GM21619 (cell line): ENCODE results near the gene STAC.

Source experiments
- ATAC-seq: cut with Tn5 transposase; IDR thresholded peaks from one replicate; pipeline ENCODE4 v1.9.1; 2021; ENCODE audit not compliant: unreplicated experiment

STAC gene, protein sequence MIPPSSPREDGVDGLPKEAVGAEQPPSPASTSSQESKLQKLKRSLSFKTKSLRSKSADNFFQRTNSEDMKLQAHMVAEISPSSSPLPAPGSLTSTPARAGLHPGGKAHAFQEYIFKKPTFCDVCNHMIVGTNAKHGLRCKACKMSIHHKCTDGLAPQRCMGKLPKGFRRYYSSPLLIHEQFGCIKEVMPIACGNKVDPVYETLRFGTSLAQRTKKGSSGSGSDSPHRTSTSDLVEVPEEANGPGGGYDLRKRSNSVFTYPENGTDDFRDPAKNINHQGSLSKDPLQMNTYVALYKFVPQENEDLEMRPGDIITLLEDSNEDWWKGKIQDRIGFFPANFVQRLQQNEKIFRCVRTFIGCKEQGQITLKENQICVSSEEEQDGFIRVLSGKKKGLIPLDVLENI

DNA sequence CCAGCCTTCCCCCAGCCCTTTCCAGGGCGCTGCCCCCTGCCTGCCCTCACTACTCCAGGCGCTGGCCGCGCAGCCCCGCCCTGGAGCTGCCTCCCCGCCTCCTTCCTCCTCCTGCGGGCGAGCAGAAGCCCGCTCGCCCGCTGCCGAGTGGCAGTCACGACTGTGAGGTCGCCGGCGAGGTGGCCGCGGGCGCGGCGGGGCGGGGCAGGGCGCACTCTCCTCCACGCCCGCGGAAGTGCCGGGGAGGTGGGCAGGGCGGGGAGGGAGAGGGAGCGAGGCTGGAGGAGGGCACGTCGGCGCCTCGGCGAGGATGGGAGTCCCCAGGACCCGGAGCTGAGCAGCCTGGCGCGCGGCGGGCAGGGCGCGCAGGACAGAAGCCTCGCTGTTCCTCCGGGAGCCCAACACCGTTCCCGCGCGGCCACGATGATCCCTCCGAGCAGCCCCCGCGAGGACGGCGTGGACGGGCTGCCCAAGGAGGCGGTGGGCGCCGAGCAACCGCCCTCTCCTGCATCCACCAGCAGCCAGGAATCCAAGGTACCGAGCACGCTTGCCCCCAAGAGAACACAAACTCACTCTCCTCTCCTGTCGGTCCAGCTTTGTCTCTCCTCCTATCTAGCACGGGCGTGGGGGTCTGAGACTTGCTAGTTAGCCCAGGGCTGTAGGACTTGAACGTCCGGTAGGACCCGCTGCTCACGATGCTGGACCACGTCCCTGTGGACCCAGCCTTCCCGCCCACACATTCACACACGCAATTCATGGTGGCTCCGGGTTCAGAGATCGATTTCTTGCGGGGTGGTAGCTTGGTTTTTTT is at the start of gene STAC:
Gene STAC (plus strand): TSS at position 284 of the 811 bp plus-strand sequence. CDS start 140 bp downstream, at position 424.
- no peak for ATAC-seq

DNA sequence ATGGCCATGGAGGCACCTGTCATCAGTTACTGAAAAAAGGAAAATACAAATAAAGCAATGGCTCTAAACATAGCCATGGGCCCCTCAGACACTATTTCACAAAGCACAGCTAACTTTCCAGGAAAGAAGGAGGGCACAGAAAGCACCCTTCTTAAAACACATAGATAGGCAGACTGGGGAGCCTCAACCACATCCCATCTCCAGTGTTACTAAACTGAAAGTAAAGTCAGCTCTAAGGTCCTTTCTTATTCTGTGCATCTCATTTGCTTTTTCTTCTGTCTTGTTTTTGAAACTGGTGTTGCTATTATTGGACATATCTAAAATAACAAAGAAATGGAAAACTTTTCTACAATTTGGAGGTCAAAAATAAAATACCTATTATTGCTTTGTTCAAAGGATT is 48.2 kb upstream of the STAC start:
- no peak for ATAC-seq

DNA sequence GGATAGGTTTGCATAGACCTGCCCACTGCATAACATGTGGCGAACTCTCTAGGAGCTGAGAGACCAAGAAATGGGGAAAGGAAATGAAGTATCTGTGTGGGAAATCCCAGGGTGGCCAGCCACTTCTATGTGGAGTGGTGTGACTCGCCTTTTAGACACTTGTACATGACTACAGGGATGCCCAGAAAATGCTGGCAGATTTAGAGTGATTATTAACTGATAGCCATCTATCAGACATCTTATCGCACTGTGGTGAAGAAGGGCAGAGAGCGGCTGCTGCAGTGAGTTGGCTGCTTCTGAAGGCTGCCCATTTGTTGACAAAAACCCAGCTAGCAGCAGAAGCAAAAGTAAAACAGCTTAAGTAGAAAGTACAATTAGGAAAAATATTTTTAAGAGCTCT is 18.1 kb upstream of the STAC start:
- ATAC-seq: no peak

DNA sequence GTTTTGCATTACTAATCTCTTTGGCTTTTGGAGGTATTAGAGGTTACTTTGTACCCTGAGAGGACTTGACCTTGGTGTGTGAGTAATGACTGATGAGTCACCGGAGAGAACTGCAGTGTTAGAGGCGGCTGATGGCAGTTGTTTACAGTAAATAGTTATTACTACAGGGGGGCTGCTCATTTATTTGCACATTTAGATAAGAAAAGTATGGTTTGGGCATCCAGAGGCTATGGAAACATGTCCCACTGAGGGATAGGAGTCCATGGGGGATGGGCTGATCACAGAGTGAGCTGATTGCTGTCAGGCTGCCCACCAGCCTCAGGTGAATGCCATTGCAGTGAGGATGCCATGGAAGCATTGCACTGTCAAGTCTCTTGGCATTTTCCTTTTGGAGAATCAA is 17.3 kb upstream of the STAC start:
- no peak for ATAC-seq

DNA sequence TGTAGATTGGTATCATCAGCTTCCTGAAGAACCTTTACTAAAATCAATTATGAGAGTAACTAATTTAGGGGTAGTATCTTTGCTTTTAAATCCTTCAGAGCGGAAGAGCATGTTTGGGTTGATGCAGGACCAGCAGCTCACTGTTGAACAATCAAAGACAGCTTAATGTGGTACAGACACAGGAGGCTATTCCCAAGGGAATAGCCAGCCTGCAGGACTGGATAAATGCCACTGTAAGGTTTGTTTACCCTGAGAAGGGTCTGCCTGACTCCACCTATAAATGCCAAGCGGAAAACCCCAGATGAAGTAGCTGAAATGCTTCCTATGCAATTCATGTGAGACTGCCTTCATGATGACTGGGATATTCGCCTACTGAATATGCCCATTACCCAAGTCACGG is 16.0 kb upstream of the STAC start:
- no peak for ATAC-seq

DNA sequence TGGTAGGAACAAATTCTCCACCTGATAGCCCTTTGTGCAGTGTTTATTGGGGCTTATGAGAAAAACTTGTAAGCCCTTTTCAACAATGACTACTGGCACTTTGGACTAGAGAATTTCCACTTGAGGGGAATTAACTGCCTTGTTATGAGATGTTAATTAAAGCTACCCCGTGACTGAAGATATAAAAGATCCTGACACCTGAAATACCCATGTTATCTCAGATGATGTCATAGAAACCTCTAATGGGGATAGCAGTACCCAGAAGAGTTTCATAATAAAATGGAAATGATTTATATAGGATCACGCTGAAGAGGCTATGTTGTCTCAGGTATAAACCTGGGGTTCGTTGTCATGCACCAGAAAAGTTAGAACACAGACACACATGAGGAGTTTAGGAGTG is 14.5 kb upstream of the STAC start:
- ATAC-seq: no peak

DNA sequence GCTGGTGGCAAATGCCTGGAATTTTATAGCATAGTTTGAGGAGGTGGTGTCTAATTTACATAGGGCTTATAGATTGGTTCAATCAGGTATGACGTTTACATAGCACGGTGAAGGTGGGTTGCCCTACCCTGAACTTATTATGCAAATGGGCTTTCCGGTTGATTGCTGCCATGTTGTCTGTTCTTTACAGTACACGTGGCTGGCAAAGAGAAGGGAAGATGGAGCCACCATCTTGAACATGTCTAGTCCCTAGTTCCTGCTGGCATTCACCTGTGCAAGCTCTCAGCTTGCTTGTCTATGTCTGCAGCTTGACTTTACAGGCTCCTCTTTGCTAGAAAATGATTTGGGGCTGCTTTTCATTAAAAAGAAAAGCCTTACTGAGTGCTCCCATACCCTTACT is 14.0 kb upstream of the STAC start:
- no peak for ATAC-seq

DNA sequence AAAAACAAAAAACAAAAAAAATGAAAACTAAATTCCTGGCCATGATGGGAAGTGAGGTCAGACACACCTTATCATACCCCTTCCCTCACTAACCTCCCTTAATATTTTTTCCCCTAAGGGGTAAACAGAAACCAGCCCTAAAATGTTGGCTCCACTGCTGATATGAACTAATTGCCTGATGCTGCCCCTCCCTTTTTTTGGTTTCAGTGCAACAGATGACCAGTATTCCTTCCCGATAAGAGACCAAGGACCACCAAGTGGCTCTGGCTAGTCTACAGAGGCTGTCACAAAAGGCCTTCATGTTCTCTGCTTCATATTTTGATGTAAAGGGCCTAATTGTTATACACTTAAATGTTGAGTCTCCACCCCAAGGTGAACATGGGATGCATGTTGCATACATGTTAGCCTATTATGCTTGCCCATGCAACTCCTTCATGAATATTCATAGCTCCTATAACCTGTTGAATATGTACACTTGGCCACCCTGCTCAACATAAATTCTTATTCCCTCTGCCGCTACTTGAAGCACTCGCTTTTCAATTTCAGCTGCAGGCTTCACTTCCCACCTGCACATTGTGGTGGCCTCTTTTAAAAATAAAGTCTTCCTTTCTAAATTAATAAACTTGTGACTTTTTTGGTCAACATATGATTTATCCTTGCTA is 12.3 kb upstream of the STAC start:
- no peak for ATAC-seq

DNA sequence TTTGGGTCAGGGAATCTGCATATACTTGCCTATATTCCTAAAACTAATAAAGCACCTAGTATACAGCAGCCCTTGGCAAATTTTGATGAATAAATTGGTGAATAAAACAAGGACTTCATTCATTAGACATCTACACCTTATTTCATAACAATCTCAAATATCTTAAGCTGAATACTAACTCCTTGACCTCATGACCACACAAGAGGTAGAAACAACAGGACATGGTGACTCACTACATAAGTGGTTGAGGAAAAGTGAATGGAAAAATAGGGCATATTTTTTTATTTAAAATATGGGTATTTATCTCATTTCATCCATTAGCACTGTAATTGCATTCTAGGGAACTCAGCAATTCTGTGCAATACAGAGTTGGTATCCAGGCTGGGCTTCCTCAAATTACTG is 7.8 kb upstream of the STAC start:
- no peak for ATAC-seq

DNA sequence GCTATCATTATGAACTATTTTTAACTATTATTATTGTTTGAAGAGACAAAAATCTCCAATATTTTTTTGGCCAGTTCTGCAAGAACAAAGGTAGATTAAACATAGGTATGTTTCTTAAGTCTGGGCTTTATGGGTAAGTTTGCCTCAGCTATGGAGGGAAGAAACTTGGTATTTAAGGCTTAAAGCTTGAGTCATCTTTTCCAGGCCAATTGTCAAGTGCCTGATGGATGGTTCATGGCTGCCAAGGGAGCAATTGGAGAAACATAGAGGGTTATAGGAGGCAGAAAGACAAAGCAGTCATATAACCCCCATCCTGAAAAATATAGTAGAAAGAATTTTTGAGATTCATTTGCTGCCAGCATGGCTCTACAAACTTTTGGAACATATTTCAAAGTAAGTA is 7.2 kb upstream of the STAC start:
- no peak for ATAC-seq

DNA sequence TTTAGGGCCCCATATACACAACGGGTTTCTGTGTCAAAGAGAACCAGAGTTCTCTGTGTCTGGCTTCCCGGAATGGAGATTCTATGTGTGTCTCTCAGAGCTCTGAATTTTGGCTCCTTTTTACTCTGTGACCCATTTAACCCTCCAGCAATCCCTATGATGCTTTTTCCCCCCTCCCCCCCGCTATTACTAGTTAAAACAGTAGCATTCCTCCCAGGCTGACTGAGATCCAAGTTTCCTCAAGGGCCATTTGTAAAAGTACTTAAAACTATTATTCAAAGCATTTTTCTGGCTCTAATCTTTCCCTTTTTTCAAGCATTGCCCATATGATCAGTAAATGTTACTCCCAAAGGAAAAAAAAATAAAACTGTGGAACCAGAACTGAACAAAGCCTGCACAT is 6.6 kb upstream of the STAC start:
- ATAC-seq: no peak

DNA sequence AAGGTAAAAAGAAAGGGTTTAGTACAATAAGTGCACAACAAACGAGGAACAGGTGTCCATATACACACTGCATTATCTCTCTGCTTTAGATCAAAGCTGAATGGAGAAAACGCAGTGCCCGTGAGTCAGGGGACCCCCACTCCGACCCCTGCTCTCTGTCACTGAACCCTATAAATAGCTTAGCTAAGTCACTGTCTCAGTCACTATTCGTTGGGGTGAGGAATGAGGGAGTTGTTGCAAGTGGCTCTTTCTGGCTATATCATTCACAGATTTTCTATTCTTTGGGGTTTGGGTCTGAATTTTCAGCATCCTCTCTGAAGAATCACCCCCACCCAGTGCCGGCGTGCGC is 458 bp upstream of the STAC start:
- no peak for ATAC-seq

DNA sequence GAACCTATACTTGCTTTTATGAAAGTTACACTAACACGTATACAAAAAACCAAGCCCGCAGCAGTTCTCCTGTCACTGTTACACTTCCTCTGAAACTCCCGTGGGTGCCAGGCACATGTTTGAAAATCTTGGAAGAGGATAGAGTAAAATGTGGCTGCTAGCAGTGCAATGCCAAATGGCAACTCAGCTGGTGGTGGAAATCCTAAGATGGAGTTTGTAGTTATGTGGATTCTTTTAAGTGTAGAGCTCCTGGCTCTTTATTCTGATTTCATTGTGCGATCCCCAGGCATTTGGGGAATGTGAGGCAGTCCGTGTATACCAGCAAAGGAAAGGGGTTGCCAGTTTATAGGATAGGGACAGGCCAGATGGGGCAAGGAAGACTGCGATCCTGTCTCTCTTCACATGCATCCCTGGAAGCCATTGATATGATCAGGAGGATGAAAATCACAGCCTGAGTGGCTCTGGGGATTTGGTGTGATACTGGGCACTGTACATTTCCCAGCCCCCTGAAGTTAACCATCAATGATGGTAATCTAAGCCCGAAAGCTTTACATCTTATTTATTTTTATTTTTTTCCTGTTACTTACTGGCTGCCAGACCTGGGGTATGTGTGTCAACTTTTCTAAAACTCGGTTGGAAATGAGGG is 1.1 kb downstream of the STAC start:
- no peak for ATAC-seq

DNA sequence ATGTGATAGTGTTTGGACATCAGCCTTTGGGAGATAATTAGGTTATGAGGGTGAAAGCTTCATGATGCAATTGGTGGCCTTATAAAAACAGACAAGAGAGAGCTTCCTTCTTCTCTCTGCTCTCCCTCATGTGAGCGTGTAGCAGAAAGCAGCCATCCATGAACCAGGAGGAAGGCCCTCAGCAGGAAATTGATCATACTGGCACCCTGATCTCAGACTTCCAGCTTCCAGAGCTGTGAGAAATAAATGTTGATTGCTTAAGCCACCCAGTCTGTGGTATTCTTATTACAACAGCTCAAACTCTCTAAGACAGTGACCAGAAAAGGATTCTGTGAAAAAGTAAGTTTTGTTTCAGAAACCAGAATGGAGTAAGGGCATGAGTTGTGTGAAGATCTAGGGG is 13.3 kb downstream of the STAC start:
- no peak for ATAC-seq

DNA sequence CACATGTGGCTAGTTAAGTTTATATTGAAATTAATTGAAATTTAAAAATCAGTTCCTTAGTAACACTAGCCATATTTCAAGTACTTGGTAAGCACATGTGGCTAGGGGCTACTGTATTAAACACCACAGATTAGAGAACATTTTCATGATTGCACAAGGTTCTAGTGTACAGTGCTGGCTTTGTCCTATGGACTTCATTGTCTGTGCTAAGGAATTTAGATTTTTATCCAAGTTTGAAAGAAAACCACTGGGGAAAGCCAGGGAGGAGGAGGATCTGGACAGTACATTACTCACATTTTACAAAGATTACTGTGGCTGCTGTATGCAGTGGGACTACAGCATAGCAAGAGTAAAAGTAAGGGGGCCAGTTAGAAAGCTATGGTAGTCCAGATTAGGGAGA is 13.9 kb downstream of the STAC start:
- ATAC-seq: no peak

DNA sequence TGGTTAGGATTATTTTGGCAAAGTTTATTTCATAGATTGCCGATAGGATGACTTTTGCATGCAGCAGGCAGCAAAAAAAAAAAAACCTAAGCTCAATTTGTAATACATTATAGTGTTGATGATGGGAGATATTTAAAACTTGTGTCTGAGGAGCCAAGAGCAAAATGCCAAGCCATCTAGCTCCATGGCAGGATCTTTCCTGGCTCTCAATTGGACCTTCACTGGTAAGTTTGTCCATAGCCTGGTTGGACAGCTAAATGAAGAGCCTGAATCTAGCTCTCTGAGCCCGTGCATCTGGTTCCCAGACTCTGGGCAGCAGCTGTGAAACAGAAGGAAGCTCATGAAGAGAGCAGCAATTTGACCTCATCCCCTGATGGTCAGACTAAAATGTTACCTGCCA is 17.5 kb downstream of the STAC start:
- ATAC-seq: no peak

DNA sequence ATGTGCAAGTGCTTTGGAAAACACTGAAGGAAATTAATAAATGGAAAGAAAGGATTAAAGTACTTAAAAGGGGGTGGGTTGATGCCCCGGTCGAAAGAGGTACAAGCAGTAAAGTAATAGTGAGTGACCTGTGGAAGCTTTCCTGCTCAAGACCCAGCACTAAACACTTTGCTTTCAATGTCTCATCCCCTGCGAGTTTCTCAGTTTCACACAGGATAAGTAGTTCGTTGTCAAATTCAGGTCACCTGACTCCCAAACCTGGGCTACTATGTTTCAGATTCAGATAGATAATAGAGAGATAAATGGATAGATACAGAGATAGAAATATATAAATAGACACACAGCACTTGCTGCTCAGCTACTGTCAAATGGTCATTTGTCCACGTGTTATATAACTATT is 19.6 kb downstream of the STAC start:
- ATAC-seq: no peak

DNA sequence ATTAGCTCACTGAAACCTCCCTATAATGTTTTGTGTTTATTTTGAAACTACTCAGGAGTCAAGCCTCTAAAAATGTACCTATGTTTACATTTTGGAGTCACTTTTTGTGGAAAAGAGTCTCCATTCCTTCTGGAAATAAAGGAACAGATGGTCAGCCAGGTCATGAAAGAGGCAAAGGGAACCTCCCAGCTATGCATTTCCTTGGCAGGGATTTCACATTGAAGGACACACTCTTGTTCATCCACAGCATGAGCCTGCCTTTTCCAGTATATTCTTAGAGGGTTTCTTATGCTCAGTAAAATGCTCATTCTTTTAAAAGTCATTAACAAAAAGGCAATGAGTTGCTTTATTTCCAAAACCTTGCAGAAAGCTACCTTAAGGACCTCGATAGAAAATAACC is 20.8 kb downstream of the STAC start:
- no peak for ATAC-seq

DNA sequence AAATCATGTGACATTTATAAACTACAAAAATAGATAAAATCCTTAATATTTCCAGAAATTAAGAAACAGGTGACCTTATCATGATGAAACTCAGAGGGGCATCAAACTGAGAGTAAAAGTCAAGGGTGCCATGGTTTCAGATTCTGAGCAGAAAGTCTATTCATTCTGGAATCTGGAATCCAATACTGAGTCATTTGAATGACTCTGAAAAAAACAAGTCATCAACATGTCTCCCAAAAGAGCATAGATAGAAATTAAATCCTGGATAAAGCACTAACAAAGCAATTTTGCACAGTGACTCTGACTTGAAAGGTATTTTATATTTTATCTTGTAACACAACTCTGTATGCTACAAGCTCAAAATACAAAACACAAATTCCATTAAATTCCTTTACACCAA is 23.4 kb downstream of the STAC start:
- no peak for ATAC-seq

DNA sequence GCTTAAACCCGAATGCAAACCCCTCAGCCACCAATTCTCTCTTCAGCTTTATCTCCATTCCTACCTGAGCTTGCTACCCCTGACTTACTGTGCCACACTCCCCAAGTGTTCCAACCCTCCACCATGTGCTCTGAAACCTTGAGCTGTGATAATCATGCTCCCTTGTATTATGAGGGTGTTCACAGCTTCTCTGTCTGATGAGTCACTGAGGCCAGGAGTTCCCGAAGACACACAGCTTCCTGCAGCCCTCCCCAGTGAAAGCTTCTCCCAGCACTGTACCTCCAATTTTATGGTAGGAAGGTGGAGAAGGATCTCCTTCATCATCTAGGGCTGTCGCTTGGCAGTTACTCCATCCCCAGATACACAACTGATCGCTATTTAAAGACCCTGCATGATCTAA is 24.9 kb downstream of the STAC start:
- no peak for ATAC-seq

DNA sequence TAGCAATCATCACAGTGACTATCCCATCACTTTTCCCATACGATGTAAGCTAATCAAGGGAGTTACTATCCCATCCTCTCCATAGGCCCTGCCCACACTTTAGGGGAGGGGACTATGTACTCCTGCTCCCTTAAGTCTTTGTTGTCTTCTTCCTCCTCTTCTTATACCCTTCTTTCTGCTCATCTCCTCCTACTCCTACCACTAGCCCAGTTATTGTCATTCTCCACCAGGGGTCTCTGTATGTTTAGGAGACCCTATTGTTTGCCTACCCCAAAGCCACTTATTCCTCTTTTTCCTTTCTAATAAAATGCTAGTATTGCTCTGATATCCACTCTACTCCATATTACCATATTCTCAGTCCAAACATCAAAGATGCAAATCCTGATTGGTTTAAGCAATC is 27.8 kb downstream of the STAC start:
- no peak for ATAC-seq

DNA sequence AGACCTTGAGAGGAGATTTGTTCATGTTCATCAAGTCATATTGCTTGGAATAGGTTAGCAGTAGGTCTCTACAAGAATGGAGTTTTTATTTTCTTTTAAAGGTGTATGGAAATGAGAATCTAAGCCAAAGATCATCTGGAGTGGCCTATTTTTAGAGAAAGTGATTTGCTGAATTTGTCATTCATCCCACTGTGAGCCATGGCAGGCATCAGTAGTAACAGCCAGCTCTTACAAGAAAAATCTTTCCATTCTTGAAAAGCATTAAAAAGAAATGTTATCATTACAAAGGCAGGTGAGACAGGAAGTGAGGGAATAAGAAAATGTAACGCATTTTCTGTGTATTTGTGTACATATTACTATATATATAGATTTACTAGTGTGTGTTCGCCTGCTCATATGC is 29.6 kb downstream of the STAC start:
- ATAC-seq: no peak
